Mesenchymal stem cell (in vitro differentiated cells and primary cell): Measurements from ENCODE around the gene KIAA0408.

ENCODE experiments used
- DNase-seq: peaks from one replicate; pipeline ENCODE4 v3.0.0-alpha.2; 2013
- H2AFZ ChIP-seq: one replicate; pipeline ENCODE4 v1.6.1; 2013; ENCODE audit warnings: low read depth, mild to moderate bottlenecking, control low read depth, inconsistent platforms, low read length, moderate library complexity
- H2AK5ac ChIP-seq: 2 replicates; pipeline ENCODE4 v1.6.1; 2013; ENCODE audit warnings: low read length, moderate library complexity, mild to moderate bottlenecking, inconsistent platforms; ENCODE audit not compliant: severe bottlenecking
- H2BK120ac ChIP-seq: one replicate; pipeline ENCODE4 v1.6.1; 2013; ENCODE audit warnings: low read depth, mild to moderate bottlenecking, inconsistent platforms, low read length, moderate library complexity
- H2BK12ac ChIP-seq, 2 experiments: one replicate each; pipeline ENCODE4 v1.6.1; 2013; ENCODE audit warnings: inconsistent platforms in 2 of 2, low read length in 2 of 2, mild to moderate bottlenecking in 2 of 2, moderate library complexity in 2 of 2, control low read depth in 1 of 2
- H2BK15ac ChIP-seq: one replicate; pipeline ENCODE4 v1.6.1; 2013; ENCODE audit warnings: mild to moderate bottlenecking, low read depth, inconsistent platforms; ENCODE audit not compliant: poor library complexity, severe bottlenecking
- H2BK5ac ChIP-seq: 2 replicates; pipeline ENCODE4 v1.6.1; 2013; ENCODE audit warnings: low read depth, mild to moderate bottlenecking, low read length, control low read depth, inconsistent platforms; ENCODE audit not compliant: poor library complexity, severe bottlenecking
- H3K14ac ChIP-seq, 2 experiments: one replicate each; pipeline ENCODE4 v1.6.1; 2013; ENCODE audit warnings: inconsistent platforms in 2 of 2, low read length in 2 of 2, control low read depth in 1 of 2, mild to moderate bottlenecking in 1 of 2, moderate library complexity in 1 of 2
- H3K18ac ChIP-seq, 2 experiments: one replicate each; pipeline ENCODE4 v1.6.1; 2013; ENCODE audit warnings: inconsistent platforms in 2 of 2, low read length in 2 of 2, control low read depth in 1 of 2, low read depth in 1 of 2, mild to moderate bottlenecking in 1 of 2
- H3K23ac ChIP-seq, 2 experiments: one replicate each; pipeline ENCODE4 v1.6.1; 2013; ENCODE audit warnings: inconsistent platforms in 2 of 2, low read length in 2 of 2, mild to moderate bottlenecking in 2 of 2, moderate library complexity in 2 of 2, control low read depth in 1 of 2
- H3K27ac ChIP-seq: 2 replicates; pipeline ENCODE4 v1.5.1; 2013; ENCODE audit warnings: mild to moderate bottlenecking, moderate library complexity, low read length, control low read depth, inconsistent platforms; ENCODE audit not compliant: poor library complexity, severe bottlenecking
- H3K27me3 ChIP-seq, 2 experiments: 2 replicates each; pipeline versions ENCODE4 v1.6.1 to v1.7.0; 2013; ENCODE audit warnings: low read length in 2 of 2, mild to moderate bottlenecking in 2 of 2, moderate library complexity in 2 of 2, control low read depth in 1 of 2, inconsistent platforms in 1 of 2; ENCODE audit not compliant: control insufficient read depth in 1 of 2, insufficient read depth in 1 of 2
- H3K36me3 ChIP-seq, 2 experiments: 2 replicates each; pipeline versions ENCODE4 v1.6.1 to v1.7.0; 2013; ENCODE audit warnings: low read length in 2 of 2, control low read depth in 1 of 2, inconsistent platforms in 1 of 2, low read depth in 1 of 2, mild to moderate bottlenecking in 1 of 2; ENCODE audit not compliant: insufficient read depth in 2 of 2, control insufficient read depth in 1 of 2
- H3K4ac ChIP-seq, 2 experiments: one replicate each; pipeline ENCODE4 v1.6.1; 2013; ENCODE audit warnings: inconsistent platforms in 2 of 2, low read length in 2 of 2, mild to moderate bottlenecking in 2 of 2, moderate library complexity in 2 of 2, control low read depth in 1 of 2, low read depth in 1 of 2
- H3K4me1 ChIP-seq: 2 replicates; pipeline ENCODE4 v1.6.1; 2013; ENCODE audit warnings: low read depth, low read length, control low read depth; ENCODE audit not compliant: control insufficient read depth, insufficient read depth
- H3K4me2 ChIP-seq: 2 replicates; pipeline ENCODE4 v1.6.1; 2013; ENCODE audit warnings: low read length, mild to moderate bottlenecking, inconsistent platforms; ENCODE audit not compliant: poor library complexity, severe bottlenecking
- H3K4me3 ChIP-seq, 2 experiments: 2 replicates each; pipeline versions ENCODE4 v1.5.1 to v1.7.0; 2013; ENCODE audit warnings: low read length in 2 of 2, mild to moderate bottlenecking in 2 of 2, control low read depth in 1 of 2, low read depth in 1 of 2; ENCODE audit not compliant: insufficient read depth in 1 of 2
- H3K79me1 ChIP-seq: replicated peaks from 2 replicates; pipeline ENCODE4 v1.6.1; 2013; ENCODE audit warnings: mild to moderate bottlenecking, control low read depth, low read length, inconsistent platforms; ENCODE audit not compliant: poor library complexity, severe bottlenecking
- H3K9ac ChIP-seq: 2 replicates; pipeline ENCODE4 v1.7.0; 2013; ENCODE audit warnings: mild to moderate bottlenecking, low read length, moderate library complexity
- H3K9me3 ChIP-seq: 2 replicates; pipeline ENCODE4 v1.7.0; 2013; ENCODE audit warnings: mild to moderate bottlenecking, low read length; ENCODE audit not compliant: control insufficient read depth
- H4K8ac ChIP-seq: one replicate; pipeline ENCODE4 v1.6.1; 2013; ENCODE audit warnings: inconsistent platforms, mild to moderate bottlenecking, low read length, moderate library complexity
- H4K91ac ChIP-seq: one replicate; pipeline ENCODE4 v1.6.1; 2013; ENCODE audit warnings: mild to moderate bottlenecking, low read length, inconsistent platforms
- WGBS: methylation state at CpG from one replicate; pipeline ENCODE4 v1.1.7; 2013; ENCODE audit warnings: mixed read lengths; 5-methylcytosine and 5-hydroxymethylcytosine counted together

The KIAA0408 gene

DNA sequence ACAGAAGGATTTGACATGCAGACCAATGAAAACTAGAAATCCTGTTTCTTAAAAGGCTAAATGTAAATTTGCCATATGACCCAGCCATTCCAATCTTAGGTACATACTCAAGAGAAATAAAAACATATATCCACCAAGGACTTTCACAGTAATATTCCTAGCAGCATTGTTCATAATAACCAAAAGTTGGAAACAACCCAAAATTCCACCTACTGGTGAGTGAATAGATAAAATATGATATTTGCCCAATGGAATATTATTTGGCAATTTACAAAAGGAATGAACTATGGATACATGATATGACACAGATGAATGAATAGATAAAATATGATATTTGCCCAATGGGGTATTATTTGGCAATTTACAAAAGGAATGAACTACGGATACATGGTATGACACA is 37.3 kb upstream of the KIAA0408 start:
- WGBS = no CpG with 5 or more reads among the region's 1 CpG

DNA sequence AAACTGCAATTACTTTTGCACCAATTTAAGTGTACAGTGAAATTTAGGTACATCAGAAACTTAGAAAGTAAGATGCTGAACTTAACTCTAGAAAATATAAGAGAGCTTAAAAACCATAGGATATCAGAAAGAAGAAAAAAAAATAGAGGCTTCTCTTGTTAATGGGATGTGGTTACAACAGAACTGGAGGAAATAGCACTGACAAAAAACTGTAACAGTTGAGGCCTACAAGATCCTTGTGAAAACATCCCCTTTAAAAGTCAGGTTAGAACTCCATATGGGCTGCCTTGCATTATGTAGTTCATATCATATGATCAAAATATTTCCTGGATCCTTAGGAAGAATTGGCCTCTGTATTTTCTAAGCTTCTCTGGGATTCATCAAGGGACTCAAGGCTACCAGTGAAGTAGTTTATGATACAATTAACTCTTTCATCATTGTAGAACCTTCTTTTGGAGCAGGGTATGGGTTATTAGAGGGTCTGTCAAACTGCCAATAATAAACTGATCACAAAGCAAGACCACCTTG is 35.1 kb upstream of the KIAA0408 start:
- Histone ChIP-seq H2BK15ac (no peak overlapping the region), H3K27me3 (no peaks in the 10 kb centered on the region), H3K14ac (no peak overlapping the region), H4K8ac (no peak overlapping the region), H2AFZ (no peak overlapping the region), H3K27ac (no peak overlapping the region), H3K18ac (no peak overlapping the region), H3K9ac (no peak overlapping the region), H3K4me3 (no peak overlapping the region), H4K91ac (no peak overlapping the region), H3K79me1 (peaks cover 18% of the 10 kb centered on the region), H3K4me1 (no peaks in the 10 kb centered on the region), H2BK120ac (no peak overlapping the region), H2BK5ac (no peak overlapping the region), H2BK12ac (no peak overlapping the region), H3K23ac (no peak overlapping the region), H3K9me3 (no peaks in the 10 kb centered on the region), H3K4me2 (no peak overlapping the region), H2AK5ac (no peak overlapping the region), H3K36me3 (peaks cover 0 to 5% of the 10 kb centered on the region in 2 experiments), H3K4ac (no peak overlapping the region)
- no peak for DNase-seq

More for the DNA sequence above, 37.3 kb upstream of the KIAA0408 start:
- H3K27ac ChIP-seq = no peak overlapping the region
- no peak overlapping the region for H2BK12ac ChIP-seq
- H3K18ac ChIP-seq = no peak overlapping the region
- no peak overlapping the region for H2BK5ac ChIP-seq
- H3K4me1 ChIP-seq = no peaks in the 10 kb centered on the region
- H3K4me2 ChIP-seq = no peak overlapping the region
- H3K4ac ChIP-seq = no peak overlapping the region
- H3K36me3 ChIP-seq = peaks cover 0 to 3% of the 10 kb centered on the region in 2 experiments
- H4K91ac ChIP-seq = no peak overlapping the region
- no peak overlapping the region for H3K23ac ChIP-seq
- no peak overlapping the region for H3K14ac ChIP-seq
- H4K8ac ChIP-seq = no peak overlapping the region
- H3K4me3 ChIP-seq = no peak overlapping the region
- H3K9ac ChIP-seq = no peak overlapping the region
- no peak overlapping the region for H2AK5ac ChIP-seq
- no peak overlapping the region for H2BK15ac ChIP-seq
- DNase-seq = no peak
- H2AFZ ChIP-seq = no peak overlapping the region
- no peaks in the 10 kb centered on the region for H3K27me3 ChIP-seq
- peaks cover 13% of the 10 kb centered on the region for H3K79me1 ChIP-seq
- no peaks in the 10 kb centered on the region for H3K9me3 ChIP-seq
- no peak overlapping the region for H2BK120ac ChIP-seq

DNA sequence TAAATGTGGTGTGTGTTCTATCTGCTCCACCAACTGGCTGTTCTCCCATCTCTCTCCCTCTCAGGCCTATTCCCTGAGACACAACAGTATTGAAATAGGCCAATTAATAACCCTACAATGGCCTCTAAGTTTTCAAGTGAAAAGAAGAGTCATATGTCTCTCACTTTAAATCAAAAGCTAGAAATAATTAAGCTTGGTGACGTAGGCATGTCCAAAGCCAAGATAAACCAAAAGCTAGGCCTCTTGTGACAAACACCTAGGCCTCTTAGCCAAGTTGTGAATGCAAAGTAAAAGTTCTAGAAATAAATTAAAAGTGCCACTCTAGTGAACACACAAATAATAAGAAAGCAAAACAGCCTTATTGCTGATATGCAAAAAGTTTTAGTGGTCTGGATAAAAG is 30.1 kb upstream of the KIAA0408 start:
- no peak overlapping the region for H3K14ac ChIP-seq
- no peak overlapping the region for H2AK5ac ChIP-seq
- no peak overlapping the region for H3K4ac ChIP-seq
- no peaks in the 10 kb centered on the region for H3K9me3 ChIP-seq
- no peak overlapping the region for H2BK5ac ChIP-seq
- H3K4me3 ChIP-seq = no peak overlapping the region
- no peak overlapping the region for H2BK12ac ChIP-seq
- no CpG with 5 or more reads among the region's 1 CpG for WGBS
- no peak overlapping the region for H3K27ac ChIP-seq
- no peak overlapping the region for H2BK120ac ChIP-seq
- no peak overlapping the region for H3K18ac ChIP-seq
- H3K9ac ChIP-seq = no peak overlapping the region
- H2AFZ ChIP-seq = no peak overlapping the region
- peaks cover 24% of the 10 kb centered on the region for H3K79me1 ChIP-seq
- H4K91ac ChIP-seq = no peak overlapping the region
- no peaks in the 10 kb centered on the region for H3K4me1 ChIP-seq
- H3K23ac ChIP-seq = no peak overlapping the region
- no peak for DNase-seq
- no peak overlapping the region for H4K8ac ChIP-seq
- H3K27me3 ChIP-seq = no peaks in the 10 kb centered on the region
- no peak overlapping the region for H2BK15ac ChIP-seq
- peaks cover 0 to 5% of the 10 kb centered on the region in 2 experiments for H3K36me3 ChIP-seq
- no peak overlapping the region for H3K4me2 ChIP-seq

DNA sequence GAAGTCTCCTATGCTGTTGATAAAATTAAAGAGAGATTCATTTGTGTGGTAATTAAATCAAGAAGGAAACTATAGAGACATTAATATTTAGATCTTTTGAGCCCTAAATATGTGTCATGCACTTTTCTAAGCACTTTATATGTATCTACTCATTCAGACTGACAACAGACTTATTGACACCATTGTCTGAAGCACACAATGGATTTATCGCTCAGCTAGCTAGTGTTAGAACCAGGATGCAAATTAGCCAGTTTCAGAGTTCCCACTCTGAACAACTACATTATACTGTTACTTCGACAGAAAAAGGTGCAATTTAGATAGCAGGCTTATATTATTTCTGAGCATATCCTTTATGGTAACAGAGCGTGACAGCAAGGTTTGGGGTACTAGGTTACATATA is 27.7 kb upstream of the KIAA0408 start:
- H3K18ac ChIP-seq = no peak overlapping the region
- H3K4me3 ChIP-seq = no peak overlapping the region
- no peak overlapping the region for H2AK5ac ChIP-seq
- peaks cover 2% of the 10 kb centered on the region for H3K4me1 ChIP-seq
- no peak overlapping the region for H3K14ac ChIP-seq
- no peak overlapping the region for H2BK12ac ChIP-seq
- peaks cover 19% of the 10 kb centered on the region for H3K79me1 ChIP-seq
- no peak overlapping the region for H3K27ac ChIP-seq
- peaks cover 0 to 5% of the 10 kb centered on the region in 2 experiments for H3K36me3 ChIP-seq
- no peaks in the 10 kb centered on the region for H3K27me3 ChIP-seq
- H3K23ac ChIP-seq = no peak overlapping the region
- no peak overlapping the region for H2BK15ac ChIP-seq
- H4K8ac ChIP-seq = no peak overlapping the region
- WGBS = 100% methylated on average over 1 of the region's 3 CpGs
- H3K4ac ChIP-seq = no peak overlapping the region
- DNase-seq = no peak
- H3K9ac ChIP-seq = no peak overlapping the region
- H2BK120ac ChIP-seq = no peak overlapping the region
- no peaks in the 10 kb centered on the region for H3K9me3 ChIP-seq
- no peak overlapping the region for H3K4me2 ChIP-seq
- no peak overlapping the region for H2BK5ac ChIP-seq
- no peak overlapping the region for H2AFZ ChIP-seq
- H4K91ac ChIP-seq = no peak overlapping the region
